ENCODE measurements around the gene MAP3K2.

DNA sequence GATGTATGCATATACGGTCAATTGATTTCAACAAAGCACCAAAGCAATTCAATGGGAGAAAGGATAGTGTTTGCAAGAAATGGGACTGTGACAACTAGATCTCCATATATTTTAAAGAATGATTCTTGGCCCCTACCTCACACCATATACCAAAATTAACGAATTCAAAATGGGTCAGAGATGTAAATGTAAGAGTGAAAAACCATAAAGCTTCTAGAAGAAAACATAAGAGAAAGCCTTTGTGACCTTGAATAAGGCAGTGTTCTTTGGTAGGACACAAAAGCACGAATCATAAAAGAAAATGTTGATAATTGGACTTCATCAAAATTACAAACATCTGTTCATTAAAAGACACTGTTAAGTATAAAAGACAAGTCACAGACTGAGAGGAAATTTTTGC, 25.4 kb upstream of the MAP3K2 start:
- no peak for TF ChIP-seq ZNF687 (IDR thresholded peaks at IDR 0.05)
- no peak for TF ChIP-seq SREBF1 (IDR thresholded peaks at IDR 0.05; ENCODE audit: low read length)
- no peak for TF ChIP-seq POLR2A (IDR thresholded peaks at IDR 0.05; ENCODE audit: low read depth, low read length)
- TF ChIP-seq EZH2 (IDR thresholded peaks at IDR 0.05; ENCODE audit: borderline replicate concordance, control insufficient read depth, low read depth, low read length), result no peak
- TF ChIP-seq, protein P1, sequence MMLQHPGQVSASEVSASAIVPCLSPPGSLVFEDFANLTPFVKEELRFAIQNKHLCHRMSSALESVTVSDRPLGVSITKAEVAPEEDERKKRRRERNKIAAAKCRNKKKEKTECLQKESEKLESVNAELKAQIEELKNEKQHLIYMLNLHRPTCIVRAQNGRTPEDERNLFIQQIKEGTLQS (IDR thresholded peaks at IDR 0.05; ENCODE audit: borderline replicate concordance, extremely low read depth, low read depth, low read length), result no peak
- no peak for TF ChIP-seq CREB1 (IDR thresholded peaks at IDR 0.05; ENCODE audit: low read depth)
- TF ChIP-seq, protein P2, sequence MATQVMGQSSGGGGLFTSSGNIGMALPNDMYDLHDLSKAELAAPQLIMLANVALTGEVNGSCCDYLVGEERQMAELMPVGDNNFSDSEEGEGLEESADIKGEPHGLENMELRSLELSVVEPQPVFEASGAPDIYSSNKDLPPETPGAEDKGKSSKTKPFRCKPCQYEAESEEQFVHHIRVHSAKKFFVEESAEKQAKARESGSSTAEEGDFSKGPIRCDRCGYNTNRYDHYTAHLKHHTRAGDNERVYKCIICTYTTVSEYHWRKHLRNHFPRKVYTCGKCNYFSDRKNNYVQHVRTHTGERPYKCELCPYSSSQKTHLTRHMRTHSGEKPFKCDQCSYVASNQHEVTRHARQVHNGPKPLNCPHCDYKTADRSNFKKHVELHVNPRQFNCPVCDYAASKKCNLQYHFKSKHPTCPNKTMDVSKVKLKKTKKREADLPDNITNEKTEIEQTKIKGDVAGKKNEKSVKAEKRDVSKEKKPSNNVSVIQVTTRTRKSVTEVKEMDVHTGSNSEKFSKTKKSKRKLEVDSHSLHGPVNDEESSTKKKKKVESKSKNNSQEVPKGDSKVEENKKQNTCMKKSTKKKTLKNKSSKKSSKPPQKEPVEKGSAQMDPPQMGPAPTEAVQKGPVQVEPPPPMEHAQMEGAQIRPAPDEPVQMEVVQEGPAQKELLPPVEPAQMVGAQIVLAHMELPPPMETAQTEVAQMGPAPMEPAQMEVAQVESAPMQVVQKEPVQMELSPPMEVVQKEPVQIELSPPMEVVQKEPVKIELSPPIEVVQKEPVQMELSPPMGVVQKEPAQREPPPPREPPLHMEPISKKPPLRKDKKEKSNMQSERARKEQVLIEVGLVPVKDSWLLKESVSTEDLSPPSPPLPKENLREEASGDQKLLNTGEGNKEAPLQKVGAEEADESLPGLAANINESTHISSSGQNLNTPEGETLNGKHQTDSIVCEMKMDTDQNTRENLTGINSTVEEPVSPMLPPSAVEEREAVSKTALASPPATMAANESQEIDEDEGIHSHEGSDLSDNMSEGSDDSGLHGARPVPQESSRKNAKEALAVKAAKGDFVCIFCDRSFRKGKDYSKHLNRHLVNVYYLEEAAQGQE (IDR thresholded peaks at IDR 0.05; ENCODE audit: low read depth, low read length), result no peak
- TF ChIP-seq NBN (IDR thresholded peaks at IDR 0.05), result no peak
- TF ChIP-seq ZNF384 (IDR thresholded peaks at IDR 0.05; ENCODE audit: borderline replicate concordance, low read depth, low read length), result no peak
- no peak for TF ChIP-seq SMC3 (IDR thresholded peaks at IDR 0.05; ENCODE audit: borderline replicate concordance, low read length)
- no peak for TF ChIP-seq NFIC (IDR thresholded peaks at IDR 0.05; ENCODE audit: low read depth, low read length)
- TF ChIP-seq SIX5 (IDR thresholded peaks at IDR 0.05; ENCODE audit: low read depth, low read length, severe bottlenecking), result no peak
